ENCODE data around the gene NMNAT2.

DNA sequence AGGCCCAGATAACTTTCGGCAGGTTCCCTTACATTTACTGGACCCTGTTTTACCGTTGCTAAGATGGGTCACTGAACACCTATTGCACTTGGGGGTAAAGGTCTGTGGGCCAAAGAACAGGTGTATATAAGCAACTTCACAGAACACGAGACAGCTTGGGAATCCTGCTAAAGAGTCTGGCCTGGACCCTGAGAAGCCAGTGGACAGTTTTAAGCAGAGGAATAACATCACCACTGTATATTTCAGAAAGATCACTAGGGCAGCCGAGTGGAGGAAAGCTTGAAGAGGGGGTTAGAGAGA is 177.7 kb downstream of the NMNAT2 start:
- TF ChIP-seq, protein P1, sequence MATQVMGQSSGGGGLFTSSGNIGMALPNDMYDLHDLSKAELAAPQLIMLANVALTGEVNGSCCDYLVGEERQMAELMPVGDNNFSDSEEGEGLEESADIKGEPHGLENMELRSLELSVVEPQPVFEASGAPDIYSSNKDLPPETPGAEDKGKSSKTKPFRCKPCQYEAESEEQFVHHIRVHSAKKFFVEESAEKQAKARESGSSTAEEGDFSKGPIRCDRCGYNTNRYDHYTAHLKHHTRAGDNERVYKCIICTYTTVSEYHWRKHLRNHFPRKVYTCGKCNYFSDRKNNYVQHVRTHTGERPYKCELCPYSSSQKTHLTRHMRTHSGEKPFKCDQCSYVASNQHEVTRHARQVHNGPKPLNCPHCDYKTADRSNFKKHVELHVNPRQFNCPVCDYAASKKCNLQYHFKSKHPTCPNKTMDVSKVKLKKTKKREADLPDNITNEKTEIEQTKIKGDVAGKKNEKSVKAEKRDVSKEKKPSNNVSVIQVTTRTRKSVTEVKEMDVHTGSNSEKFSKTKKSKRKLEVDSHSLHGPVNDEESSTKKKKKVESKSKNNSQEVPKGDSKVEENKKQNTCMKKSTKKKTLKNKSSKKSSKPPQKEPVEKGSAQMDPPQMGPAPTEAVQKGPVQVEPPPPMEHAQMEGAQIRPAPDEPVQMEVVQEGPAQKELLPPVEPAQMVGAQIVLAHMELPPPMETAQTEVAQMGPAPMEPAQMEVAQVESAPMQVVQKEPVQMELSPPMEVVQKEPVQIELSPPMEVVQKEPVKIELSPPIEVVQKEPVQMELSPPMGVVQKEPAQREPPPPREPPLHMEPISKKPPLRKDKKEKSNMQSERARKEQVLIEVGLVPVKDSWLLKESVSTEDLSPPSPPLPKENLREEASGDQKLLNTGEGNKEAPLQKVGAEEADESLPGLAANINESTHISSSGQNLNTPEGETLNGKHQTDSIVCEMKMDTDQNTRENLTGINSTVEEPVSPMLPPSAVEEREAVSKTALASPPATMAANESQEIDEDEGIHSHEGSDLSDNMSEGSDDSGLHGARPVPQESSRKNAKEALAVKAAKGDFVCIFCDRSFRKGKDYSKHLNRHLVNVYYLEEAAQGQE (IDR thresholded peaks at IDR 0.05; ENCODE audit: unreplicated experiment), result no peak
- TF ChIP-seq, protein P2, sequence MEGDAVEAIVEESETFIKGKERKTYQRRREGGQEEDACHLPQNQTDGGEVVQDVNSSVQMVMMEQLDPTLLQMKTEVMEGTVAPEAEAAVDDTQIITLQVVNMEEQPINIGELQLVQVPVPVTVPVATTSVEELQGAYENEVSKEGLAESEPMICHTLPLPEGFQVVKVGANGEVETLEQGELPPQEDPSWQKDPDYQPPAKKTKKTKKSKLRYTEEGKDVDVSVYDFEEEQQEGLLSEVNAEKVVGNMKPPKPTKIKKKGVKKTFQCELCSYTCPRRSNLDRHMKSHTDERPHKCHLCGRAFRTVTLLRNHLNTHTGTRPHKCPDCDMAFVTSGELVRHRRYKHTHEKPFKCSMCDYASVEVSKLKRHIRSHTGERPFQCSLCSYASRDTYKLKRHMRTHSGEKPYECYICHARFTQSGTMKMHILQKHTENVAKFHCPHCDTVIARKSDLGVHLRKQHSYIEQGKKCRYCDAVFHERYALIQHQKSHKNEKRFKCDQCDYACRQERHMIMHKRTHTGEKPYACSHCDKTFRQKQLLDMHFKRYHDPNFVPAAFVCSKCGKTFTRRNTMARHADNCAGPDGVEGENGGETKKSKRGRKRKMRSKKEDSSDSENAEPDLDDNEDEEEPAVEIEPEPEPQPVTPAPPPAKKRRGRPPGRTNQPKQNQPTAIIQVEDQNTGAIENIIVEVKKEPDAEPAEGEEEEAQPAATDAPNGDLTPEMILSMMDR (conservative IDR thresholded peaks at IDR 0.05; ENCODE audit: low read depth in 2 of 2), result no peak
- no peak for TF ChIP-seq EZH2phosphoT487 (IDR thresholded peaks at IDR 0.05; ENCODE audit: unreplicated experiment)
